ENCODE results near the gene GOLGA6L9.
"Not testable (repeated sequence)": the region's sequence is repeated elsewhere in the genome, so short reads cannot be mapped to it uniquely, and the experiment has no call there.

GOLGA6L9 gene

DNA sequence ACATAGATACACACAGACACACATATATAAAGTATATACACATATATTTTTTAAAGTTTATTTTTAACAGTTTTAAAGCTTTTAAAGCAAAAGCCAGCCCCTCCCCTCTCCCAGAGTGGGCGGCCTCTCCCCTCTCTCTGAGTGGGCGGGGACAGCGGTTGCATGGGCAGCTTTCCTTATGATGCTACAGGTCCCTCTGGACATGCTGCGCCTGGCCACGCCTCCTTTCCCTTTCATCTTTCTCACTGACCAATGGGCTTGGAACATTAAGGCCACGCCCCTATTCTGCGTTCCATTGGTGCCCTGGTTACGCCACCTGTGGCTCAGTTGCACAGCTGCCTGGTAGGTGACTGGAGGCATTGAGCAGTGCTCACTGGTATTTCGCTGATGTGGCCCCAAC lies at the start of gene GOLGA6L9:
TSS of gene GOLGA6L9 (plus strand) at position 124 of the 400 bp plus-strand sequence. CDS start at position 388, 264 bp downstream.
- DNase-seq (ENCODE audit: low read depth in 3 of 3) = not testable (repeated sequence)

DNA sequence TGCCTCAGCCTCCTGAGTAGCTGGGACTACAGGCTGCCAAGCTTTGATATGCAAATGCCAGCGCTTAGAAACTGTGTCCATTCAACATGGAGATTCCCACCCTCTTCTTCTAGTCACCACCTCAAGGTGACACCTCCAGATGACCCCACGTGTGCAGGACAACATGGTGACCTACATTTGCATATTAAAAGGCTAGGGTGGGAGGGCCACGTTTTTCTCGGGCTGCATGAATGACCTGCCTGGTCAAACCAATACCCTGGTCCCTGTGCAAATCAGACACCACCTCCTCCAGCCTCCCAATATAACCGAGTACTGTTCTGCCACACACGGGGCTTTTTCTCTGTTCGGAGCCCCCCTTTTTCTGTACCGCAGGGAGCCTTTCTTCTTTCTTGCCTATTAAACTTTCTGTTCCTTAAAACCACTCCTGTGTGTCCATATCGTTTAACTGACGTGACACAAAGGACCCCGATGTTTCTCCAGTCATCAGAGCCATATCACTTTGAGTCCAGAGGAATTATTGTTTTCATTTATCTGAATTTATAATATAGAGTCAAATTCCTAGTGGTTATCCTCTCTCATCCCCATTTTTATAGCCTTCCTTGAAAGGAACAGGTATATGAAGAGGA lies 48.2 kb upstream of the GOLGA6L9 start:
- DNase-seq (ENCODE audit: low read depth in 3 of 3) = not testable (repeated sequence)

DNA sequence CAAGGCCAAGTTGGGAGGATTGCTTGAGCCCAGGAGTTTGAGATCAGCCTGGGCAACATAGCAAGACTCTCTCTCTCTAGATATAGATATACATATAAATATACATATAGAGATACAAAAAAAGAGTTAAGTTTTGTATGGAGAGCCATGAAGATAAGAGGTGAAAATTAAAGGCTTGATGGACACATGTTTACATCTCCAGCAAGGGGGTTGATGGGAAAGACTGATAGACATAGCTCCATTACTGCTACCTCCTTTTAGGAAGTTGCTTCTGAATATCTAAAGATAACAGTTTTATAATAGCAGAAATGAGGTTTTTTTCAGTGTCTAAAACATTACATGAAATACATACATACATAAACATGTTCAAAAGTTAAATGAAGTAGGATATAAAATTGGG lies 42.4 kb upstream of the GOLGA6L9 start:
- not testable (repeated sequence) for DNase-seq (ENCODE audit: low read depth in 3 of 3)

DNA sequence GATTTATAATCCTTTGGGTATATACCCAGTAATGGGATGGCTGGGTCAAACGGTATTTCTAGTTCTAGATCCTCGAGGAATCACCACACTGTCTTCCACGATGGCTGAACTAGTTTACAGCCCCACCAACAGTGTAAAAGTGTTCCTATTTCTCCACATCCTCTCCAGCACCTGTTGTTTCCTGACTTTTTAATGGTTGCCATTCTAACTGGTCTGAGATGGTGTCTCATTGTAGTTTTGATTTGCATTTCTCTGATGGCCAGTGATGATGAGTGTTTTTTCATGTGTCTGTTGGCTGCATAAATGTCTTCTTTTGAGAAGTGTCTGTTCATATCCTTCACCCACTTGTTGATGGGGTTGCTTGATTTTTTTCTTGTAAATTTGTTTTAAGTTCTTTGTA lies 39.5 kb upstream of the GOLGA6L9 start:
- DNase-seq (ENCODE audit: low read depth in 3 of 3) = not testable (repeated sequence)

GRCh38 chr15:82392077-82392476 lies 37.5 kb upstream of the GOLGA6L9 start:
- DNase-seq (ENCODE audit: low read depth in 3 of 3) = not testable (repeated sequence)

DNA sequence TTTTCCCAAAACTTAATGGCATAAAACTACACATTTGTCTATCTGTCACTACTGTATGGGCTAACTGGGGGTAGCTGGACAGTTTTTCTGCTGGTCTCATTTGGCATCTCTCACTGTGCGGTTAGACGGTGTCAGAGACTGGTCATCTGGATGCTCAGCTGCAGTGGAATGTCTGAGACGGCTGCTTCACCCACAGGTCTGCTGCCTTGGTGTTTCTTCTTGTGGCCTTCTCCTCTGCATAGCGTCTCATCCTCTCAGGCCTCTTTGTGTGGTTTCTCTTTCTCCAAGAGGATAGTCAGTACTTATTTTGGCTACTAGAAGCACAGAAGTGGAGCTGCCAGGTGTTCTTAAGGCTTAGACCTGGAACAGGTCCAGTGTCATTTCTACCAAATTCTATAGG lies 35.9 kb upstream of the GOLGA6L9 start:
- DNase-seq (ENCODE audit: low read depth in 3 of 3) = no peak

GRCh38 chr15:82395788-82396187 lies 33.8 kb upstream of the GOLGA6L9 start:
- not testable (repeated sequence) for DNase-seq (ENCODE audit: low read depth in 3 of 3)

- DNase-seq (ENCODE audit: low read depth in 3 of 3) = no peak
These were observed 31.8 kb upstream of the GOLGA6L9 start for GRCh38 chr15:82397817-82398216.

DNA sequence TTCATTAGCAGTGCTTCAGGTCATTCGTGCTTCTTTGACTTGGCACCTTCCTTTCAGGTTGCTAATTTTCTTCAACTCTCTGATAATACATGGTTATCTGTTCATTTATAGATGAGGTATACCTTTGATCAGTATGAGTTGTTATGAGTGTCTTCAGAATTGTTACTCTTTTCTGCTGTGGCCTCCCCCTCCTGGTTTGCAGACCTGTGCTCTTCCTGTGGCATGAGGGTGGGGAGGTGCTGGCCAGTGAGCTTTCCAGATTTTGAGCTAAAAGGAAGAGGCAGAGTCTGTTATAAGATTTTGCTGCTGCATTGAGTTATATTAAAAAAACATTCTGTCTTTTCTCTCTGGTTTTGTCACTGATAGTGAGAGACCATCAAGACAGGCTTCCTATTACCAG lies 30.8 kb upstream of the GOLGA6L9 start:
- DNase-seq (ENCODE audit: low read depth in 3 of 3) = no peak

GRCh38 chr15:82399366-82400103 lies 30.1 kb upstream of the GOLGA6L9 start:
- DNase-seq (ENCODE audit: low read depth in 3 of 3) = not testable (repeated sequence)

GRCh38 chr15:82401918-82402317 lies 27.7 kb upstream of the GOLGA6L9 start:
- not testable (repeated sequence) for DNase-seq (ENCODE audit: low read depth in 3 of 3)

GRCh38 chr15:82402341-82402740 lies 27.3 kb upstream of the GOLGA6L9 start:
- DNase-seq (ENCODE audit: low read depth in 3 of 3) = not testable (repeated sequence)

GRCh38 chr15:82406211-82406610 lies 23.4 kb upstream of the GOLGA6L9 start:
- not testable (repeated sequence) for DNase-seq (ENCODE audit: low read depth in 3 of 3)

- DNase-seq (ENCODE audit: low read depth in 3 of 3) = not testable (repeated sequence)
These were observed 19.3 kb upstream of the GOLGA6L9 start for GRCh38 chr15:82410306-82410705.

GRCh38 chr15:82411595-82411994 lies 18.0 kb upstream of the GOLGA6L9 start:
- not testable (repeated sequence) for DNase-seq (ENCODE audit: low read depth in 3 of 3)

DNA sequence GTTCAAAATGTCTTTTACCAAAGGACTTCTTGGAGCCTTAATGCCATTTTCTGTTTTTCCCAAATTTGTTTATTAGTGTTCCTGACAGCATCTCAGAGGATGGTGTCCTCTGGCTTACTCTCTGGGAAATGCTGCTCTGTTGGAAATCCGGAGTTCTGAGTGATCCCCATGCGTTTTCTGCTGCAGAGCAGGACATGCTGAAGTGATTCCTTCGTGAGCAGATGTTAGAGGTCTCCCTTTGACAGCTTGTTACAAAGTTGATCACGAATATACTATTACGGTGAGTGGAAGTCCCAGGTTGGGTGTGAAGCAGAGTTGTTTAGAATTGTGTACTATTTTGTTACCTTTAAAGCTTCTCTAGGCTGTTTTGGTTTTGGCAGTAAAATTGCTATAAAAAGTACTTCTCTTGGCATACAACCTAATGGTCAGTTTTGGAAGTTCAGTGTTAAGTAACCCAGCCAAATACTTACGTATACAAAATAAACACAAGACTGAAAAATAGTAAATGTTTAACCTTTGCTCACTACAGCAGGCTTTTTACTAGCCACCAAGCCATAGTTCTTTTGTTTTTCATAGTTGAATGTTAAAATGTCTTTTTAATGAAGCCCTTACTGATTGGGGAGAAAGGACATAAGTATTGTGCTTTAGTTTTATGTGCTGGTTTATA lies 15.0 kb upstream of the GOLGA6L9 start:
- DNase-seq (ENCODE audit: low read depth in 3 of 3) = not testable (repeated sequence)

- not testable (repeated sequence) for DNase-seq (ENCODE audit: low read depth in 3 of 3)
These were observed 9.1 kb upstream of the GOLGA6L9 start for GRCh38 chr15:82420516-82420915.

DNA sequence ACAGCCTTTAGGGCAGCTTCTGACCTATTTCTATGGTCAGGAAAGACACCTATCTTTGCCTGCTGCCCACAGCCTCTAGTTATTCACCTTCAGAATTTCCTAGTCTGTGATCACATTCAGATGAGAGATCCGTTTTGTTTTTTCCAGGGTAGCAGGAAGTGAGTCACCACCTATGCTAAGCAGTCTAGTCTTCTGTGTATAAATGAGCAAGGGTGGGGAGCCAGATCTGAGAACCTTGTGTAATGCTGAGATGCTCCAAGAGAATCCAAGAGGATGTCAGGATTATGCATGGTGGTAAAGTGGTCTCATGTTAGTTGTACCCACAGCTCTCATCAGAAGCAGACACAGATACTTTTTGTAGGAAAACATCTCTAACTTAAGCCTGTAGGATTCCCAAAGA lies 8.7 kb upstream of the GOLGA6L9 start:
- not testable (repeated sequence) for DNase-seq (ENCODE audit: low read depth in 3 of 3)

GRCh38 chr15:82427117-82427516 lies 2.5 kb upstream of the GOLGA6L9 start:
- not testable (repeated sequence) for DNase-seq (ENCODE audit: low read depth in 3 of 3)

DNA sequence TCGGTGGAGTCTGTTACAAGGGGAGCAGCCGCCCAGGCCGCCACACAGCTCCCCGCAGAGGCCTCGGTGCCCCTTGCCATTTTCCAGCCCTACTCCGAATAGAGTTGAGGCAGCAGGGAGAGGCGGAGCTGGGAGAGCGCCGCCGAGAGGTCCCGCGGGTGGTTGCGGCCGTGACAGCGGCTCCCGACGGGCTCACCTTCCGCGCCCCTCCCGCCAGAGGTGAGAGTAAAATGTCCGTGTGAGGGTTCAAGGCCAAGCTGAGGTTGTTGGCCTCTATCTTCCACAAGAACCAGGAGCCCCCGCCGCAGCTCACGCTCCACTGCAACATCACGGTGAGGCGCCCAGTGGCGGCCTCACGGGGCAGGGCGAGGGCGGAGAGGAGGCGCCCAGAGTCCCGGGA lies 15.8 kb downstream of the GOLGA6L9 start:
- DNase-seq (ENCODE audit: low read depth in 3 of 3) = peak in 1 of 3 experiments; percentile 9

- DNase-seq (ENCODE audit: low read depth in 3 of 3) = not testable (repeated sequence)
These were observed 27.7 kb downstream of the GOLGA6L9 start for GRCh38 chr15:82457336-82457735.

DNA sequence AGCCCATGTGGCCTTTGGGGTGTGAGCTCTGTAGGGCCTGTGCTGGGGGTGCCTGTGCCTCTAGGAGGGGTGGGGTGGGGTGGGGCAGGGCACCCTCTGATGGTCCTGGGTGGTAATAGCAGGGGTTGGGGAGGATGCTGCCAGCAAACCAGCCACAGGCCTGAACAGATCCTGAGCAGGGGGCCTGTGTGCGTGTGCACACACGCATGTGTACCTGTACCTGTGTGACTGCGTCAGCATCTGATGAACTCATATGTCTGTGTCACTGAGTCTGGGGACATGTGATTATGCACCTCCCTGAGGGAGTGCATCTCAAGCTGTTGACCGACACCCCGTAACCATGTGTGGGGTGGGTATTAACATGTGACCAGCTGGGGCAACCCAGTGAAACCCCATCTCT lies 36.0 kb downstream of the GOLGA6L9 start:
- DNase-seq (ENCODE audit: low read depth in 3 of 3) = not testable (repeated sequence)

DNA sequence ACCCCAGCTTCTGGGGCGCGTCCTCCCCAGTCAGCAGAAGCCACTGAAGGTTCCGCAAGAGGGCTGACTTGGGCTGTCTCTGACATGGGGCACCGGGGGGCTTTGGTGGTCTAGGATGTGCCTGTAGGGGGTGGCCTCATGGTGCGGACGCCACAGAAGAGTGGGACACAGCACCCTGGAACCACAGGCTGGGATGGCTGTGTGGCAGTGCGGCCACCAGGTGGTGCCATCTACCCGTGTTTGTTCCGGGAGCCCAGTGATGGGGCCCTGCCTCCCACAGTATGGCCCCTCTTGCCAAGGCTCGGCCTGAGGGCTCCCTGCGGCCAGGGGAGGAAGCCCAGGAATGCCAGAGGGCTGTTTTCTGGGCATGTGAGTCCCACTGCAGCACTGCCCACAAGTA lies 38.6 kb downstream of the GOLGA6L9 start:
- not testable (repeated sequence) for DNase-seq (ENCODE audit: low read depth in 3 of 3)

Measured in stimulated activated CD4-positive, alpha-beta T cell treated with anti-CD3 and anti-CD28 coated beads, TNF-alpha, amount 100 ng/mL, for 4 hours (primary cell).